Calu3 (cell line): ENCODE results near the gene NFATC1. TPM values are rescaled to one million over a fixed set of nuclear protein-coding genes. Genes with fewer than 3 reads are reported as not detected.

Source experiments
- BruUV-seq: library from RNA; stranded (reverse); fragments of 400-500 nt; replicated peaks from 2 replicates; lab custom pipeline; 2021; lab: Mats Ljungman, UMichigan
- CTCF ChIA-PET: fragments of 300-600 bp; sonication (Branson Sonifier 250); formaldehyde crosslinking; loops from one replicate; lab custom pipeline; 2022; ENCODE audit warnings: antibody characterized with exemption; lab: Charles Lee
- DNase-seq: peaks from one replicate; pipeline ENCODE4 v3.0.0; 2022
- H3K27ac Mint-ChIP-seq: one replicate; pipeline ENCODE4 v1.8.0; 2022; ENCODE audit warnings: mixed read lengths; ENCODE audit not compliant: unreplicated experiment
- H3K27me3 Mint-ChIP-seq: one replicate; pipeline ENCODE4 v1.8.0; 2022; ENCODE audit warnings: mixed read lengths; ENCODE audit not compliant: unreplicated experiment
- H3K36me3 Mint-ChIP-seq: one replicate; pipeline ENCODE4 v1.8.0; 2022; ENCODE audit warnings: mild to moderate bottlenecking, moderate library complexity, mixed read lengths; ENCODE audit not compliant: insufficient read depth, unreplicated experiment
- H3K4me1 Mint-ChIP-seq: one replicate; pipeline ENCODE4 v1.8.0; 2022; ENCODE audit warnings: mild to moderate bottlenecking, low read depth, mixed read lengths; ENCODE audit not compliant: unreplicated experiment
- H3K4me3 Mint-ChIP-seq: one replicate; pipeline ENCODE4 v1.8.0; 2022; ENCODE audit warnings: mild to moderate bottlenecking, low read depth, moderate library complexity, mixed read lengths; ENCODE audit not compliant: unreplicated experiment
- H3K9me3 Mint-ChIP-seq: one replicate; pipeline ENCODE4 v1.8.0; 2022; ENCODE audit warnings: low read depth, mixed read lengths; ENCODE audit not compliant: unreplicated experiment
- CTCF ChIP-seq: fragments of 200-600 bp; IDR thresholded peaks from one replicate; pipeline ENCODE4 v1.8.0; 2022; ENCODE audit warnings: antibody characterized with exemption; ENCODE audit not compliant: unreplicated experiment
- intact Hi-C: fragments of 100-400 bp; cut with micrococcal nuclease; formaldehyde crosslinking; loops from one replicate; pipeline ENCODE4 v1.10.0; 2022; ENCODE audit not compliant: unreplicated experiment
- total RNA-seq: library from RNA; stranded (reverse); gene quantifications from 2 replicates; pipeline ENCODE4 v1.2.3, GENCODE V29; 2022

NFATC1 gene
- total RNA-seq, 1 experiment from 2014 or later, result 5.9 TPM

- no TSS peak for BruUV-seq
- intact Hi-C loops, result no loop called here
- Mint-ChIP-seq H3K27ac (no peak overlapping the region), H3K4me3 (no peak overlapping the region), H3K9me3 (no peaks in the 10 kb centered on the region), H3K27me3 (no peaks in the 10 kb centered on the region), H3K4me1 (no peaks in the 10 kb centered on the region), H3K36me3 (peaks cover 4% of the 10 kb centered on the region)
- DNase-seq, result no peak
- no peak for TF ChIP-seq CTCF
- CTCF ChIA-PET, result no interaction called here
These were observed 58.3 kb downstream of the NFATC1 start for GRCh38 chr18:79453816-79454735.

- H3K9me3 Mint-ChIP-seq, result no peaks in the 10 kb centered on the region
- intact Hi-C loops, result no loop called here
- no peak overlapping the region for H3K4me3 Mint-ChIP-seq
These were observed 59.5 kb downstream of the NFATC1 start for GRCh38 chr18:79455261-79455660.

GRCh38 chr18:79456105-79456980, 60.6 kb downstream of the NFATC1 start:
- DNase-seq, result no peak
- BruUV-seq, result no TSS peak
- H3K36me3 Mint-ChIP-seq, result peaks cover 7% of the 10 kb centered on the region
- H3K4me1 Mint-ChIP-seq, result peaks cover 6% of the 10 kb centered on the region
- intact Hi-C loops, result no loop called here
- H3K27ac Mint-ChIP-seq, result no peak overlapping the region
- no peaks in the 10 kb centered on the region for H3K27me3 Mint-ChIP-seq
- CTCF ChIA-PET, result no interaction called here
- no peaks in the 10 kb centered on the region for H3K9me3 Mint-ChIP-seq
- no peak overlapping the region for H3K4me3 Mint-ChIP-seq
- TF ChIP-seq CTCF, result no peak

More at GRCh38 chr18:79455261-79455660, 59.5 kb downstream of the NFATC1 start:
- H3K27ac Mint-ChIP-seq, result no peak overlapping the region
- TF ChIP-seq CTCF, result no peak
- CTCF ChIA-PET, result no interaction called here
- peaks cover 6% of the 10 kb centered on the region for H3K4me1 Mint-ChIP-seq
- peaks cover 7% of the 10 kb centered on the region for H3K36me3 Mint-ChIP-seq
- no peak for DNase-seq
- no TSS peak for BruUV-seq
- H3K27me3 Mint-ChIP-seq, result no peaks in the 10 kb centered on the region

- H3K36me3 Mint-ChIP-seq, result peaks cover 7% of the 10 kb centered on the region
- H3K4me3 Mint-ChIP-seq, result no peak overlapping the region
- no peaks in the 10 kb centered on the region for H3K27me3 Mint-ChIP-seq
- no peak for TF ChIP-seq CTCF
- BruUV-seq, result no TSS peak
- DNase-seq, result no peak
- intact Hi-C loops, result no loop called here
- H3K4me1 Mint-ChIP-seq, result peaks cover 6% of the 10 kb centered on the region
- H3K9me3 Mint-ChIP-seq, result no peaks in the 10 kb centered on the region
- H3K27ac Mint-ChIP-seq, result no peak overlapping the region
- CTCF ChIA-PET, result no interaction called here
These were observed 61.5 kb downstream of the NFATC1 start for GRCh38 chr18:79457239-79457638.
